ENCODE results near the gene SLC25A47.
"Not testable (repeated sequence)": the region's sequence is repeated elsewhere in the genome, so short reads cannot be mapped to it uniquely, and the experiment has no call there.

SLC25A47 gene

GRCh38 chr14:100289916-100290606 lies 33.1 kb upstream of the SLC25A47 start:
- H3K4me3 ChIP-seq (ENCODE audit: low read depth, low read length) = no peak overlapping the region

DNA sequence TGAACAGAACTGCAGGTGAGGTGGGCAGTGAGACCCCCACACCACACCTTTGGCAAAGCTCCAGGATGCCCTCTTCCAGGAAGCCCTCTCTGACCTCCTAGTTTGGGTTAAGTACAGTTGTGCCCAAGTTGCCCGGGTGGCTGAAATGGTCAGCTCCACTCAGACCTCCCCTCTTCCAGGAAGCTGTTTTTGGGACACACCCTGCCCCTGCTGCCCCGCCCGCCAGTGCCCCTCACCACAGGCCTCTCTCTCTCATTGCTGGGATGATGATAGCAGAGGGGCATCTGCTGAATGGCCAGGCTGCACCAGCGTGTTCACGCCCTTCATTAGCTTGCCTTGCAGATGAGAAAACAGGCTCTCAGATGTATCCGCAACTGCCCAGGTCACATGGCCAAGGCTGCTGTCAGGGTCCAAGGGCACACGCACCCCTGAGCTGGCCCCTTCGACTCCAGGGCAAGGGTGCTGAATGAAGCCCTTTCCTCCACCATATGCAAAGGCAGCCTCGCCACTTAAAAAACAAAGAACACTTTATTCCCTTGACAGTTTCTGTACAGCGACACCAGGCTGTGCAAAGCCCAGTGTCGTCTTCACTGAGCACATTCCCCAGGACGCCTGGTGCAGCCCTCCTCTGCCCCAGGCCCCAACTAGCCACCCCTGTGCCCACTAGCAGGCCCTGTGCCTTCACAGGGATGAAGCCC lies 32.4 kb upstream of the SLC25A47 start:
- H3K4me3 ChIP-seq (ENCODE audit: low read depth, low read length) = no peak overlapping the region

DNA sequence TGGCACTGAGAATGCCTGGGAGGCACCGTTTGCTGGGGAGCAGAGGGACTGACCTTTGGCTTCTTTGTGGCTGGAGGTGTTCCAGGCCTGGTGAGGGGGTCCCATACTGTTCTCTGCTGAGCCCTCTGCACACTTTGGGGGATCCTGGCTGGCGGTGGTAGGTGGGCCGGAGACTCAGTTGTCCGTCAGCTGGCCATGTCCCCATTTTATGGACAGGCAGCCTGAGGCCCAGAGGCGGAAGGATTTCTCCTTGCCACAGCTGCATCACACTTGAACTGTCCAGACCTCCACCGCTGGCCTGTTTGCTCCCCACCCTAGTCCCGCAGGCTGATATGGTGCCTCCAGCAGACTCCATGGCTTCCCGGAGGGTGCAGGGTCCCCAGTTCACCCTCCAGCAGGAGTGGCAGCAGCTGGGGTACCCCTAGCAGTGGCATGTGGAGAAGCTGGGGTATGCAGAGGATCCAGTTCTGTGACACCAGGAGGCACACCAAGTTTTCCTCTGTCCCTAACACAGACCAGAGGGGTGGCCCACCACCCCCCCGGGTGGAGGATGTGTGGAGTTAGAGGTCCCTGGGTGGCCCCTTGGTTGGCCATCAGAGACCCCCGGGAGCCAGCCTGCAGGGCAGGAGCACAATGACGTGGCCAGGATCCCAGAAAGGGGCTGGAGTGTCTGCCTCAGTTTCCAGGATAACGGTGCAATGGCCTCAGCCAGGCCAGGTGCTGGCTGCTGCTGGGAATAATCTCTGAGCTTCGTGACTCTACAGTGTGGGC lies 31.6 kb upstream of the SLC25A47 start:
- H3K4me3 ChIP-seq (ENCODE audit: low read depth, low read length) = no peak overlapping the region

- H3K4me3 ChIP-seq (ENCODE audit: low read depth, low read length) = no peak overlapping the region
These were observed 30.8 kb upstream of the SLC25A47 start for GRCh38 chr14:100292301-100292775.

DNA sequence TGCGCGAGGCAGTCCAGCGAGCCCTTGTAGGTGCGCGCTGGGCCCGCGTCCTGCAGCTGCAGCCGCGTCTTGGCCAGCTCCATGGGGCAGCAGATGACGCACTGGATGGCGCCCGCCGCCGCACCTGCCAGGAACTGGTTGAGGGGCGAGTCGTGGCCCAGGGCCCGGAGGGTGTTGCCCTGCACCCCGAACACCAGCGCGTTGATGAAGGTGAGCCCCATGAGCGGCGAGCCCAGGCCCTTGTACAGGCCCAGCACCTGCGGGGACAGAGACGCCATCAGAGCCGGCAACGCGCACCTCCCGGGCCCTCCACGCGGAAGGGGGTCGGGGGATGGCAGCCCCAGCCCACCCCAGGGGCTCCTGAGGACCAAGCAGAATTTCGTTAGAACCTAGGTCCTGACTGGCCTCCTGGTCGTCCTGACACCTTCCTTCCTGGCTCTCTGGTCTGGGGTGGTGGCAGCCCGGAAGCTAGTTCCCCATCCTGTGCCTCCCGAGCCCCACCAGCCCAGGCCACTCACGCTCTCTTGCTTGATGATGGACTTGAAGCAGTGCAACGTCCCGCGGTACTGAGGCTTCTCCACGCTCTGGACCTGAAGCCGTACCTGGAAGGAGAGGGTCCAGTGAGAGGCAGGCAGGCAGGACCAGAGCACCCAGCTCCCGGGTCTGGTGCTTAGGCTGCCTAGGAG lies 30.2 kb upstream of the SLC25A47 start:
- no peak overlapping the region for H3K4me3 ChIP-seq (ENCODE audit: low read depth, low read length)

DNA sequence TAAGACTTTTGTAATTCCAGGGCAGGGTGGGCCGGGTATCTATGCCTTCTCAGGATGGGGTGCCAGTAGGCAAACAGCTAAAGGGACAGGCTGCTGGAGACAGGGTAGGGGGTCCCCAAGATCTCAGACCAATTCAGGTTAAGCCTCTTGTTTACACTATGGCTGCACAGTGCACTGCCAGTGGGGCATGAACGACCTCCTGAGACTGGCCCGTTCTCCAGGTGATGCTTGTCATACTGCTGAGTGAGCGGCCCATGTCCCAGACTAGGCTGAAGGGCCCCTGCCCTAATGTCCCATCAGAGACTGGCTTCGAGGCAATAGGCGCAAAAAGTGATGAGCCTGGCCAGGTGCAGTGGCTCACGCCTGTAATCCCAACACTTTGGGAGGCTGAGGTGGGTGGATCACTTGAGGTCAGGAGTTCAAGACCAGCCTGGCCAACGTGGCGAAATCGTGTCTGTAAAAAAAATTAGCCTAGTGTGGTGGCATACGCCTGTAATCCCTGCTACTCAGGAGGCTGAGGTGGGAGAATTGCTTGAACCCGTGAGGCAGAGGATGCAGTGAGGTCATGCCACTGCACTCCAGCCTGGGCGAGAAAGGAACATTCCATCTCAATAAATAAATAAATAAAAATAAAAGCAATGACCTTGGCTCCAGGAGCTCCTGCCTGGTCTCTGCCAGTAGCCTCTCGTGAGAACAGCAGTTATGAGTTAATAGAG lies 29.5 kb upstream of the SLC25A47 start:
- H3K4me3 ChIP-seq (ENCODE audit: low read depth, low read length) = no peak overlapping the region

- H3K4me3 ChIP-seq (ENCODE audit: low read depth, low read length) = no peak overlapping the region
These were observed 28.8 kb upstream of the SLC25A47 start for GRCh38 chr14:100294213-100294962.

DNA sequence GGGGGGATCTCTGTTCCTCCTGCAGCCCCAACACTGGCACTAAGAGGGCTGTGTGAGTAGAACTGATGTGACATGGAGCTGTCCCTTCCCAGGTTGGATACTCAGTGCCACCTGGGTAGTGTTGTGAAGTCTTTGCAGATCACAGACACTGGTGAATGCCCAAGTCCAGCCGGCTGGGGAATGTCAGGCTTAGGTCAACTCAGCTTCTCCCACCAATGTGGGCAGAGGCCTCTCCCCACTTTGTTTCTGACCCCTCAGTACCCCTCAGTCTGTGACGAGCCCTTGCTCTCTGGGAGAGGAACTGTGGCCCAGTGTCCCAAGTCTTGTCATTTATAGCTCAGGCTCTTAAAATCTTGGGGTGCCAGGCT lies 28.2 kb upstream of the SLC25A47 start:
- H3K4me3 ChIP-seq (ENCODE audit: low read depth, low read length) = no peak overlapping the region

GRCh38 chr14:100295376-100296105 lies 27.6 kb upstream of the SLC25A47 start:
- no peak overlapping the region for H3K4me3 ChIP-seq (ENCODE audit: low read depth, low read length)

DNA sequence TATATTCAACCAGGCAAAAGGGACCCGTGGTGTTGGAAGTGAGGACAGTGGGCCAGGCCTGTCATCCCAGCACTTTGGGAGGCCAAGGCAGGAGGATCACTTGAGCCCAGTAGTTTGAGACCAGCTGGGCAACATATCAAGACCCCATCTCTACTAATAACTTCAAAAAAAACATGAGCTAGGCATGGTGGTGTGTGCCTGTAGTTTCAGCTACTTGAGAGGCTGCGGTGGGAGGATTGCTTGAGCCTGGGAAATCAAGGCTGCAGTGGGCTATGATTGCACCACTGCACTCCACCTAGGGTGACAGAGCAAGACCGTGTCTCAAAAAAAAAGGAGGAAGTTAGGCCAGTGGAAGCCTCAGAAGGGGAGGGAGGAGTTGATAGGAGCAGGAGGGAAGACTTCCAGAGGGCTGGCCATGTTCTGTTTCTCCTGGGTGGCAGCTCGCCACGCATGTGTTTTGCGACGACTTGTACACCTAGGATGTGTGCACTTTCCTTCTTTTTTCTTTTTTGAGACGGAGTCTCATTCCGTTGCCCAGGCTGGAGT lies 27.0 kb upstream of the SLC25A47 start:
- H3K4me3 ChIP-seq (ENCODE audit: low read depth, low read length) = no peak overlapping the region

DNA sequence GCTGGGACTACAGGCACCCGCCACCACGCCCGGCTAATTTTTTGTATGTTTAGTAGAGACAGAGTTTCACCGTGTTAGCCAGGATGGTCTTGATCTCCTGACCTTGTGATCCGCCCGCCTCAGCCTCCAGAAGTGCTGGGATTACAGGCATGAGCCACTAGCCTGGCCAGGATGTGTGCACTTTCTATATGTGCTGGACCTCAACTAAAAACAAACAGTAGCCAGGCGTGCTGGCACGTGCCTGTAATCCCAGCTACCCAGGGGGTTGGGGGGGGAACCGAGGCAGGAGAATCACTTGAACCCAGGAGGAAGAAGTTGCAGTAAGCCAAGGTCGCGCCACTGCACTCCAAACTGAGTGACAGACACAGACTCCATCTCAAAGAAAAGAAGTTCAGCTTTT lies 26.4 kb upstream of the SLC25A47 start:
- not testable (repeated sequence) for H3K4me3 ChIP-seq (ENCODE audit: low read depth, low read length)

DNA sequence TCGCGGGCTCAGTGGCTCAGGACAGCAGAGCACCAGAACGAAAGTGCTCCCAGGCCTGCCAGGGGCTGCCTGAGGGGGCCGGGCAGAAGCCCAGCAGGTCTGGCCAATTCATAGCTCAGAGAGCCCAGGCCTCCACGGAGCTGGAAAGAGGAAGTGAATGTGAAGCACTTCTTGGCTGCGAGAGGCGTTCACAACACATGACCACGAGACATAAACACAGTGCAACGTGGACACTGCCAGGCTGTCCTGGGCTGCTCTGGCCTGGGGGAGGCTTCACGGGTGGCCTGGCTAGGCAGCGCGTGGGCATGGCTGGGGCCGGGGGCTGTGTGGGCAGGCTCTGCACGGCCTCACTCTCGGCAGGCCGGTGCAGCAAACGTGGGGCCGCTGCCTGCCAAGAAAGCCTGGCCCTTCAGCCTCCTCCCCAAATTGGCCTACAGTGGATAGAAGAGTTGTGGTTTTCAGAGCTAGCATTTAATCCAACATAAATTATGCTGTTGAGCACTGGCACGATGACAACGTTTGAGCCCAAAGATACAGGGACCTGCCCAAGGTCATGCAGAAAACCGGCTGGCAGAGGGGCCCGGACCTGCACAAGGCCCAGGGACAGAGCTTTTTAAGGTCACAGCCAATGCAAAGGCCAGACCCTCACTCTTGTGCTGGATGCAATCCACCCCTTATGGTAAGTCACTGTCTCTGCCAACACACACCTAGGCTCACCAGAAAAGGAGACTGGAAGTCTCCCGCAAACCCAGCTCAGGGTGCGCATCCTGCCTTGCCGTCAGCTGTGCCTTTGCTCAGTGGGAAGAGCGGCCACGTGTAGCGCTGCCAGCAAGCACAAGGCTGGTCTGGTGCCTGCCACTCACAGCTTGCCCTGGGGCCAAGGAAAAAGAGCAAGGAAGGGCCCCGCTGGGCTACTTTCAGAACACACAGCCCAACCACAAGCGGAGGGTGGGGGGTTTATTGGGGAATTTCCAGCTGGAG lies 25.5 kb upstream of the SLC25A47 start:
- H3K4me3 ChIP-seq (ENCODE audit: low read depth, low read length) = no peak overlapping the region

DNA sequence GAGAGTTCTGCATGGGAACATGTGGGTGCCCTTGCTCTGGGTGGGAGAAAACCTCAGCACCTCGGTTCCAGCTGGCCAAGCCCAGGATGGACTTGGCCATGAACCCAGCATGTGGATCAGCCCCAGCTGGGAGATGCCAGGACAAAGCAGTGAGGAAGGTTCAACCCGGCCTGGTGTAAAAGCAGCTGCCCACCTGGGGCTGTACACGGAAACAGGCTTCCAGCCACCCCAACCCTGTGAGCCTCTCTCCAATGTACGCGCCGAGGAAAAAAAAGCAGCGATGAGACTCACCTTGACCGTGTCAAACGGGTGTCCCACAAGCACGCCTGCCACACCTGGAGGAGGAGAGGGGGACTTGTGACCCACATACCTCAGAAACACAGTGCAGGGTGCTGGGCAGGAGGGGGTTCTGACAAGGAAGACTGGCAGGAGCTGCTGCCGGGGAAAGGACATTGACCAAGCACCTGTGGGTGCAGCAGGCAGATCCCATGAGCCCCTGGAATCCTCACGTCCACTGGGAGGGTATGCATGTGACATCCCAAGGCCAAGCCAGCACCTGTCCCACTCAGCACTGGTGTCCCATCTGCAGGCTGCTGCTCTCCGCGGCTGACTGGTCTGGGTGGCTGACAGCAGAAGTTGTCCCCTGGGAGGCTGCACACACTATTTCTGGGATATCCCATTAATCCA lies 24.4 kb upstream of the SLC25A47 start:
- no peak overlapping the region for H3K4me3 ChIP-seq (ENCODE audit: low read depth, low read length)

GRCh38 chr14:100299238-100299560 lies 23.9 kb upstream of the SLC25A47 start:
- no peak overlapping the region for H3K4me3 ChIP-seq (ENCODE audit: low read depth, low read length)

DNA sequence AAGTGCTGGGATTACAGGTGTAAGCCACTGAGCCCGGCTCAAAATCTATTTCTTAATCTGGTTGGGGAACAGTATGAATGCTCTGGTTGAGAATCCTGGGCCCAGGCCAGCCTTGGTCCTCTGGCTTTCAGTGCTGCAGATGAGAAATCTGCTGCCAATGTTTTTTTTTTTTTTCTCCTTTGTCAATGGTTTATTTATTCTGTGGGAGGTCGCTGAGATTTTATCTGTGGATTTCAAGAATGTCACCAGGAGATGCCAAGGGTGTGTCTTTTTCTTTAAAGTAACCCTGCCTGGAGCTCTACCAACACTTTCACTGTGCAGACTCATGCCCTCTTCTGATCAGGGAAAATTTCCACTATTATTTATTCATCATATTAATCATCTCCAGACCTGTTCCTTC lies 20.5 kb upstream of the SLC25A47 start:
- no peak overlapping the region for H3K4me3 ChIP-seq (ENCODE audit: low read depth, low read length)

DNA sequence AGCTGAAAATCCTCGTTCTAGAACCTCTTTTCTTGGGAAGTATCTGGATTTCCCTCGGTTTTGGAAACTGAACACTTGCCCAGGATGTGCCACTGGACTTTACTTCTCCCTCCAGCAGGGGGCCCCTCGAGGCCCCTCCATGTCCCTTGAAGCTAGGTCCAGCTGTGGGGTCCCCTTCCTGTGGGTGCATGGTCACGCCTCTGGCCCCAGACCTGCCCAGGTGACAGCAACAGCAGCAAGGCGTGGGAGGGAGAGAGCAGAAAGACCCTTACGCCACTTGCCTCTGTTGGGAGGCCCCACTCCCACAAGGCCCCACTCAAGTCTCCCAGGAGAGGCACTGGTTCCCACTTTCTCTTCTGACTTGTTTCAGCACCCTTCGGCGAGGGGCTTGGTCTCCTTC lies 20.0 kb upstream of the SLC25A47 start:
- H3K4me3 ChIP-seq (ENCODE audit: low read depth, low read length) = no peak overlapping the region

DNA sequence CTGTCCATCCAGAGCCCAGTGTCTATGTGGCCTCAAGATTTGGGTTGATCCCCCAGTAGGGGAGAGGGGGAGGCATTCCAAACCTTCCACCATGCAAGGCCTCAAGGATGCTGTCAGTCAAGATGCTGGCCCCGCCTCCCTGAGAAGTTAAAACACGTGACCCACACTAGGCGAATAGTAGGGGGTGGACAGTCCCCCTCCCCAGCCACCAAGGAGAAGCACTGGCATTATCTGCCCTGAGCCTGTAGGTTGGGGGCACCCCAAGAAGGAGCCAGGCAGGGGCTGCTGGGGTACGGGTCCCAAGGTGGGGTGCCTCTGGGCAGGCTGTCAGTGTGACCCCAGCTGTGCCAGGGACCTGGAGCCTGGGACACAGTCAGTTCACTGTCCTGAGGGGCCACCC lies 19.2 kb upstream of the SLC25A47 start:
- no peak overlapping the region for H3K4me3 ChIP-seq (ENCODE audit: low read depth, low read length)

Data from iPS-11a (cell line).